Measurements from ENCODE around the gene MCUB. TPM values are rescaled to one million over a fixed set of nuclear protein-coding genes. Genes with fewer than 3 reads are reported as not detected.
"Not testable (repeated sequence)": the region's sequence is repeated elsewhere in the genome, so short reads cannot be mapped to it uniquely, and the experiment has no call there.

The MCUB gene
- total and polyA plus RNA-seq, 5 donors = 10.8 to 25.3 (median 14.8) TPM

- WGBS = 69% methylated on average over 6 of the region's 6 CpGs
- Histone ChIP-seq H3K4me1 (ENCODE audit: control insufficient read depth, insufficient read depth, low read length) (no peaks in the 10 kb centered on the region), H3K27ac (ENCODE audit: low read length) (no peak overlapping the region), H3K27me3 (ENCODE audit: control insufficient read depth, insufficient read depth) (no peaks in the 10 kb centered on the region), H3K4me3 (ENCODE audit: low read length) (no peak overlapping the region), H3K9me3 (ENCODE audit: control insufficient read depth, low read length) (no peaks in the 10 kb centered on the region)
- no peak for DNase-seq
- intact Hi-C loops (cut with DNase I) = loop anchor here (5.0 to 10.0 kb wide), 3 partner anchors 227 to 234 kb away; partner anchors contain the start of gene SEC24B (in 1 of the 4)
- no peak for ATAC-seq
Observed at GRCh38 chr4:109658871-109659410, 98.9 kb downstream of the MCUB start.

DNA sequence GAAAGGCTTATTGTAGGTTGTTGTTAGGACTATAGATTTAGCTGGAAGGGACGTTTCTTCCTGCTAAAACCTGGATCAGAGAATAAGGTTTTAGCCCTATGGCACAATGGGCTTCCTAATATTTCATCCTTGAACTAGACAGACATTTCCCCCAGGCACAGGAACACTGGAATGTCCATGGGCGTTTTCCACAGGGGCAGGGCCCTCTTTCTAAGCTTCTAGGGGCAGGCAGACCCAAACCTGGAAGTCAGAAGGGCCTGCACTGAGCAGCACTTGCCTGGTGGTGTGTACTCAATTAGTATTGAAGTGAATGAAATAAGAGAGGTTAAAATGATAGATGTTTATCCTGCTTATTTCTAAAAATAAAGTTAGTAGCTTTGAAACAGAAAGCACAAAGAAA is 102.1 kb downstream of the MCUB start:
- Histone ChIP-seq H3K27me3 (ENCODE audit: control insufficient read depth, insufficient read depth) (no peaks in the 10 kb centered on the region), H3K27ac (ENCODE audit: low read length) (no peak overlapping the region), H3K4me1 (ENCODE audit: control insufficient read depth, insufficient read depth, low read length) (peaks cover 1% of the 10 kb centered on the region), H3K9me3 (ENCODE audit: control insufficient read depth, low read length) (no peaks in the 10 kb centered on the region), H3K4me3 (ENCODE audit: low read length) (no peak overlapping the region)
- no peak for DNase-seq
- intact Hi-C loops (cut with DNase I) = no loop called here
- ATAC-seq = no peak
- 75% methylated on average over 2 of the region's 2 CpGs for WGBS

GRCh38 chr4:109662771-109663170 is 102.7 kb downstream of the MCUB start:
- H3K9me3 ChIP-seq (ENCODE audit: control insufficient read depth, low read length) = no peaks in the 10 kb centered on the region
- peaks cover 1% of the 10 kb centered on the region for H3K4me1 ChIP-seq (ENCODE audit: control insufficient read depth, insufficient read depth, low read length)
- no peak overlapping the region for H3K4me3 ChIP-seq (ENCODE audit: low read length)
- WGBS = 59% methylated on average over 3 of the region's 3 CpGs
- no peak overlapping the region for H3K27ac ChIP-seq (ENCODE audit: low read length)
- intact Hi-C loops (cut with DNase I) = no loop called here
- ATAC-seq (no peak), DNase-seq (no peak)
- H3K27me3 ChIP-seq (ENCODE audit: control insufficient read depth, insufficient read depth) = no peaks in the 10 kb centered on the region

DNA sequence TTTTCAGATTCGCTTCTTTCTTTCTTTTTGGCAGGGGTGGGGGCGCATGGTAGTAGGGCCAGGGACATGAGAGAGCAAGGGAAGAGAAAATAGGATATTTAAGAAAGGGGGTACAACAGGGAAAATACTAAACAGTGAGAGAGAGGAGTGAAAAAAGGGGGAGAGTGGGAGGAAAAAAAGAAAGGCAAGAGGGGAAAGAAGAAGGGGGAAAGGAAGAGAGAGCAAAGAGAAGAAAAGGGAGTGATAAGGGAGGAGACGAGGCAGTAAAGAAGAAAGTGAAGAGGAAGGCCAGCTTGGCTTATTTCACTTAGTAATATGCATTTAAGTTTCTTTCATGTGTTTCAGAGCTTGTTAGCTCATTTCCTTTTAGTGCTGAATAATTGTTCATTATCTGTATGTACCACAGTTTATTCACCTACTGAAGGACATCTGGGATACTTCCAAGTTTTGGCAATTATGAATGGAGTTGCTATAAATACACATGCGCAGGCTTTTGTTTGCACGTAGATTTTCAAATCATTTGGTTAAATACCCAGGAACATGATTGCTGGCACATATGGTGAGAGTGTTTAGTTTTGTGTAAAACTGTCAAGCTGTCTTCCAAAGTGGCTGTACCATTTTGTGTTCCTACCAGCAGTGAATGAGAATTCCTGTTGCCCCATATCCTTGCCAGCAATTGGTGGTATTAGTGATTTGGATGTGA is 105.9 kb downstream of the MCUB start:
- H3K27ac ChIP-seq (ENCODE audit: low read length) = no peak overlapping the region

GRCh38 chr4:109671350-109671749 is 111.3 kb downstream of the MCUB start:
- no peak for ATAC-seq
- DNase-seq = no peak

More for the DNA sequence above, 105.9 kb downstream of the MCUB start:
- DNase-seq (no peak), ATAC-seq (no peak)
- Histone ChIP-seq H3K4me1 (ENCODE audit: control insufficient read depth, insufficient read depth, low read length) (peaks cover 1% of the 10 kb centered on the region), H3K27me3 (ENCODE audit: control insufficient read depth, insufficient read depth) (no peaks in the 10 kb centered on the region), H3K4me3 (ENCODE audit: low read length) (no peak overlapping the region), H3K9me3 (ENCODE audit: control insufficient read depth, low read length) (no peaks in the 10 kb centered on the region)
- 65% methylated on average over 5 of the region's 5 CpGs for WGBS
- intact Hi-C loops (cut with DNase I) = no loop called here

DNA sequence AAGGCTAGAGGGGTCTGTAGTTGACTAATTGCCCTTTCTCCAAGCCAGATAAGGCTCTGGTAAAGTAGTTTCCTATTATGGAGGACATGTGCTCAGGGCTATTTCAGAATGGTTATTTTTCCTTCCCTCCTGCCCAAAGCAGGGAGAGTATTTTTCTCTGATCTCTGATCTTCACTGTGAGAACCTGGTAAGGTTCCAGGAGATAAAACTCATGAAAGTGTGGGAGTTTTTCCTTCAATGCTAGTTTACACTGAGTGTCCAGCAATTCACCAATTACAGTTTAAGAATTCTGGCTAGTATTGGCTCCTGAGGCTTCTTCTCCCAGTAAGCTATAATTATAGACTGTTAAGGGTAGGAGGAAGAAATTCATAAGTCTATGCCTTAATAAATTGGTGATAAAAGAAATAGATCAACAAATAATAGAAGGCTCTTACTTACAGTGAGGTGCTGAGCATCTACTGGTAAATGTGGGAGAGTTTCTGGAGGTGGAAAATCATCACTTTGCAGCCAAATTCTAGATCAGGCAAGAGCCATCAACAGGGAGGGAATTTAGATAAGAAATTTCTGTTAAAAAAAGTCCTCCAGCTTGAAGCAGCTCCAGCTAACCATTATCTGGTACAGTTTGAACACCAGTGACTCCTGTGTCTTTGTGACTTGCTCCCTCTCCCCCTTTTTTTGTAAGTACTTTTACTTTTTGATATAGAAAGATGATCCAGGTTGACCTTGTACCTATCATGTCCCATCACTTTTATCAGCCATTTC is 112.3 kb downstream of the MCUB start:
- intact Hi-C loops (cut with DNase I) = loop anchor here in 1 of 4 donors (5.0 kb wide), 1 partner anchor 120 kb away; no protein-coding TSS in a partner anchor
- no peak overlapping the region for H3K4me3 ChIP-seq (ENCODE audit: low read length)
- ATAC-seq = no peak
- H3K4me1 ChIP-seq (ENCODE audit: control insufficient read depth, insufficient read depth, low read length) = no peaks in the 10 kb centered on the region
- DNase-seq = no peak
- H3K27ac ChIP-seq (ENCODE audit: low read length) = no peak overlapping the region
- no peaks in the 10 kb centered on the region for H3K9me3 ChIP-seq (ENCODE audit: control insufficient read depth, low read length)
- no peaks in the 10 kb centered on the region for H3K27me3 ChIP-seq (ENCODE audit: control insufficient read depth, insufficient read depth)

More at GRCh38 chr4:109671350-109671749, 111.3 kb downstream of the MCUB start:
- Histone ChIP-seq H3K4me3 (ENCODE audit: low read length) (no peak overlapping the region), H3K27me3 (ENCODE audit: control insufficient read depth, insufficient read depth) (no peaks in the 10 kb centered on the region), H3K9me3 (ENCODE audit: control insufficient read depth, low read length) (no peaks in the 10 kb centered on the region), H3K27ac (ENCODE audit: low read length) (no peak overlapping the region), H3K4me1 (ENCODE audit: control insufficient read depth, insufficient read depth, low read length) (no peaks in the 10 kb centered on the region)
- intact Hi-C loops (cut with DNase I) = loop anchor here in 1 of 4 donors (5.0 kb wide), 1 partner anchor 119 kb away; no protein-coding TSS in a partner anchor

DNA sequence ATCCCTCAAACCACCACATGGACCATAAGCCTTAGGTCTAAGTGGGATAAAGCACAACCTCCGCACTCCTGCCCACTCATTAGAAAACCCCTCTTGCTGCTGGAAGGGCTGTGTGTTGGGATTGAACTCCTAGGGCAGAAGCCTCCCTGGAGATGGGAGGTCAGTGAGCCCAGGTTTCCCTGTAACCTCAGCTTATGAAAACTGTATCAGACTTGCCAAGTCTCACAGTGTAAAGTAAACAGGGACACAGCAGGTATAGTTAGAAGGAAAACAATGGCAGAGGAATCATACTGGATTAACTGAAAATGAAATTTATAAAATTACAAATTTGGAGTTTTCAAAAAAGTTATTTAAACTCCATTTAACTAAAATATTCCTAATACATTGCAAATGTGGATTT is 113.3 kb downstream of the MCUB start:
- Histone ChIP-seq H3K27ac (ENCODE audit: low read length) (no peak overlapping the region), H3K4me3 (ENCODE audit: low read length) (no peak overlapping the region), H3K4me1 (ENCODE audit: control insufficient read depth, insufficient read depth, low read length) (no peaks in the 10 kb centered on the region), H3K9me3 (ENCODE audit: control insufficient read depth, low read length) (no peaks in the 10 kb centered on the region), H3K27me3 (ENCODE audit: control insufficient read depth, insufficient read depth) (no peaks in the 10 kb centered on the region)
- WGBS = 98% methylated on average over 1 of the region's 1 CpG
- ATAC-seq (no peak), DNase-seq (no peak)
- intact Hi-C loops (cut with DNase I) = loop anchor here in 1 of 4 donors (5.0 kb wide), 1 partner anchor 121 kb away; no protein-coding TSS in a partner anchor

GRCh38 chr4:109675181-109675580 is 115.1 kb downstream of the MCUB start:
- Histone ChIP-seq H3K4me3 (ENCODE audit: low read length) (no peak overlapping the region), H3K9me3 (ENCODE audit: control insufficient read depth, low read length) (no peaks in the 10 kb centered on the region), H3K27ac (ENCODE audit: low read length) (no peak overlapping the region), H3K27me3 (ENCODE audit: control insufficient read depth, insufficient read depth) (no peaks in the 10 kb centered on the region), H3K4me1 (ENCODE audit: control insufficient read depth, insufficient read depth, low read length) (no peaks in the 10 kb centered on the region)
- intact Hi-C loops (cut with DNase I) = no loop called here
- DNase-seq (no peak), ATAC-seq (no peak)
- 91% methylated on average over 3 of the region's 3 CpGs for WGBS

DNA sequence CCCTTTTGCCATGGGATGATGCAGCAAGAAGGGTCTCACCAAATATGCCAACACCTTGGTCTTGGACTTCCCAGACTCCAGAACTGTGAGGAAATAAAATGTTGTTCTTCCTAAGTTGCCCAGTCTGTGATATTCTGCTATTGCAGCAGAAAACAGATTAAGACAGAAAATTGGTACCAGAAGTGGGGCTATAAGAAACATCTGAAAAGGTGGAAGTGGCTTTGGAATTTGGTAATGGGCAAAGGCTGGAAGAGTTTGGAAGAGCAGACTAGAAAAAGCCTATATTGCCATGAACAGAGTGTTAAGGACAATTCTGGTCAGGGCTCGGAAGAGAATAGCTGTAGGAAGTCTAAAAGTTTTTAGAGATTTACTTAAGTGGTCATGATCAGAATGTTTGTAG is 115.8 kb downstream of the MCUB start:
- Histone ChIP-seq H3K9me3 (ENCODE audit: control insufficient read depth, low read length) (no peaks in the 10 kb centered on the region), H3K27ac (ENCODE audit: low read length) (no peak overlapping the region), H3K4me1 (ENCODE audit: control insufficient read depth, insufficient read depth, low read length) (no peaks in the 10 kb centered on the region), H3K27me3 (ENCODE audit: control insufficient read depth, insufficient read depth) (no peaks in the 10 kb centered on the region), H3K4me3 (ENCODE audit: low read length) (no peak overlapping the region)
- intact Hi-C loops (cut with DNase I) = no loop called here
- ATAC-seq = no peak
- 94% methylated on average over 1 of the region's 1 CpG for WGBS
- DNase-seq = no peak

GRCh38 chr4:109676886-109677285 is 116.8 kb downstream of the MCUB start:
- 88% methylated on average over 1 of the region's 1 CpG for whole genome bisulfite sequencing
- no peaks in the 10 kb centered on the region for H3K4me1 ChIP-seq (ENCODE audit: control insufficient read depth, insufficient read depth, low read length)

GRCh38 chr4:109678472-109678871 is 118.4 kb downstream of the MCUB start:
- intact Hi-C loops (cut with DNase I); H3K27me3 ChIP-seq (ENCODE audit: control insufficient read depth, insufficient read depth): not testable (repeated sequence)

More at GRCh38 chr4:109676886-109677285, 116.8 kb downstream of the MCUB start:
- no peak for ATAC-seq
- Histone ChIP-seq H3K27me3 (ENCODE audit: control insufficient read depth, insufficient read depth) (no peaks in the 10 kb centered on the region), H3K27ac (ENCODE audit: low read length) (no peak overlapping the region), H3K4me3 (ENCODE audit: low read length) (no peak overlapping the region), H3K9me3 (ENCODE audit: control insufficient read depth, low read length) (no peaks in the 10 kb centered on the region)
- DNase-seq = no peak
- intact Hi-C loops (cut with DNase I) = no loop called here

More at GRCh38 chr4:109678472-109678871, 118.4 kb downstream of the MCUB start:
- not testable (repeated sequence) for ATAC-seq; H3K27ac ChIP-seq (ENCODE audit: low read length); H3K4me3 ChIP-seq (ENCODE audit: low read length); H3K4me1 ChIP-seq (ENCODE audit: control insufficient read depth, insufficient read depth, low read length); H3K9me3 ChIP-seq (ENCODE audit: control insufficient read depth, low read length)
- WGBS = 97% methylated on average over 28 of the region's 28 CpGs
- DNase-seq = peak in 1 of 3 donors; percentile 55

Data from right cardiac atrium (tissue), 5 donors.